HUES6 (cell line): ENCODE measurements around the gene TIAM2.

Experiments used
- H3K27ac ChIP-seq: 2 replicates; pipeline ENCODE4 v1.7.0; 2013; ENCODE audit warnings: low read depth, mild to moderate bottlenecking, low read length, inconsistent platforms
- H3K27me3 ChIP-seq: 2 replicates; pipeline ENCODE4 v1.6.1; 2013; ENCODE audit warnings: low read length; ENCODE audit not compliant: control insufficient read depth, insufficient read depth
- H3K36me3 ChIP-seq: 2 replicates; pipeline ENCODE4 v1.6.1; 2013; ENCODE audit warnings: low read length; ENCODE audit not compliant: control insufficient read depth, insufficient read depth
- H3K4me1 ChIP-seq: 2 replicates; pipeline ENCODE4 v1.6.1; 2013; ENCODE audit warnings: low read length; ENCODE audit not compliant: control insufficient read depth, insufficient read depth
- H3K4me3 ChIP-seq: 2 replicates; pipeline ENCODE4 v1.5.1; 2013; ENCODE audit warnings: low read depth, low read length
- H3K9ac ChIP-seq: one replicate; pipeline ENCODE4 v1.6.1; 2013; ENCODE audit warnings: mild to moderate bottlenecking, low read length
- H3K9me3 ChIP-seq: 2 replicates; pipeline ENCODE4 v1.6.1; 2013; ENCODE audit warnings: low read depth, low read length; ENCODE audit not compliant: control insufficient read depth, insufficient read depth

Gene TIAM2

GRCh38 chr6:155129744-155130143 is 134.6 kb downstream of the TIAM2 start:
- H3K27ac ChIP-seq, result no peak overlapping the region
- peaks cover 10% of the 10 kb centered on the region; the same call in 1 of the 2 replicates for H3K36me3 ChIP-seq
- no peaks in the 10 kb centered on the region for H3K27me3 ChIP-seq

GRCh38 chr6:155130161-155130853 is 135.2 kb downstream of the TIAM2 start:
- Histone ChIP-seq H3K9ac (no peak overlapping the region), H3K9me3 (no peaks in the 10 kb centered on the region), H3K27me3 (no peaks in the 10 kb centered on the region), H3K4me3 (no peak overlapping the region), H3K4me1 (peaks cover 4% of the 10 kb centered on the region), H3K27ac (no peak overlapping the region), H3K36me3 (peaks cover 10% of the 10 kb centered on the region; the same call in 1 of the 2 replicates)

More at GRCh38 chr6:155129744-155130143, 134.6 kb downstream of the TIAM2 start:
- H3K4me3 ChIP-seq, result no peak overlapping the region
- H3K4me1 ChIP-seq, result peaks cover 4% of the 10 kb centered on the region
- H3K9me3 ChIP-seq, result no peaks in the 10 kb centered on the region
- H3K9ac ChIP-seq, result no peak overlapping the region

DNA sequence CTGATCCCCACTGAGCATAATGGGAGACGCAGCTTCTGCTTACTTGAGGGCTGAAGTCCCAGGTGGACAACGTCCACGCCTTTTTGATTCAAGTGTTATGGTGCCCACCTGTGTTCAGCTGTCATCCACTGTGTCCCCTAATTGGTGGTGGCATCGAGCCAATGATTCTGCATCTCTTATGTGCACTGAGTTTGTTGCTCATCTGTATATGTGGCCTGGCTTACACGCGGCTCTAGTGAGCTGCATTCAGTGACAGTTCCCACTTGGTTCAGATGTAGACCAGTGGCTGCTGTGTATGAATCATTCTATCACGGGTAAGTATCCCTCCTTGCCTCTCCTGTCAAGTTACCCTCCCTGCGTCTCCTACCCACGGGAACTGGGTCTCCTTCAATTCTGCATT is 137.5 kb downstream of the TIAM2 start:
- Histone ChIP-seq H3K36me3 (peaks cover 10% of the 10 kb centered on the region; the same call in 1 of the 2 replicates), H3K4me3 (no peak overlapping the region), H3K27me3 (no peaks in the 10 kb centered on the region), H3K9me3 (no peaks in the 10 kb centered on the region), H3K9ac (no peak overlapping the region), H3K4me1 (no peaks in the 10 kb centered on the region), H3K27ac (no peak overlapping the region)

DNA sequence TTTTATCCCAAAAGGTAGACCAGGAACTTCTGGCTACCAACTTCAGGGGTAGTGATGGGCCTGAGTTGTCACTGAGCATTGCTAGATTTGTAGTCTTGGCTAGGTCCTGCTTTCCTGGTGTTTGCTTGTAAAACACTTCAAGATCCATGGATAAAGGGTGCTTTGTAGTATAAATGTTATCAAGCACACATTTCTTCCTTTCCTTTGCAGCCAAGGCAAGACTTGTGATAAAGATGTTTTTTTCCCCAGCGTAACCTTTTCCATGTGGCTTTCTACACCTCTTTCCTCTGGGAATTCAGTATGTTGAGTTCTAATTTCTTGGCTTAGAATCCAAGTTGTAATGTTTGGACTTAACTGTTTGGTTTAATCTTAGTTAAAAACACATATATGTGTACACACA is 145.9 kb downstream of the TIAM2 start:
- no peak overlapping the region for H3K4me3 ChIP-seq
- H3K27ac ChIP-seq, result no peak overlapping the region
- H3K9me3 ChIP-seq, result no peaks in the 10 kb centered on the region
- H3K9ac ChIP-seq, result no peak overlapping the region
- H3K27me3 ChIP-seq, result no peaks in the 10 kb centered on the region
- H3K36me3 ChIP-seq, result no peaks in the 10 kb centered on the region
- H3K4me1 ChIP-seq, result peaks cover 27% of the 10 kb centered on the region

GRCh38 chr6:155141512-155141911 is 146.4 kb downstream of the TIAM2 start:
- H3K27me3 ChIP-seq, result no peaks in the 10 kb centered on the region
- H3K9me3 ChIP-seq, result no peaks in the 10 kb centered on the region
- H3K36me3 ChIP-seq, result no peaks in the 10 kb centered on the region
- no peak overlapping the region for H3K9ac ChIP-seq
- no peak overlapping the region for H3K4me3 ChIP-seq
- peaks cover 27% of the 10 kb centered on the region for H3K4me1 ChIP-seq
- H3K27ac ChIP-seq, result no peak overlapping the region

DNA sequence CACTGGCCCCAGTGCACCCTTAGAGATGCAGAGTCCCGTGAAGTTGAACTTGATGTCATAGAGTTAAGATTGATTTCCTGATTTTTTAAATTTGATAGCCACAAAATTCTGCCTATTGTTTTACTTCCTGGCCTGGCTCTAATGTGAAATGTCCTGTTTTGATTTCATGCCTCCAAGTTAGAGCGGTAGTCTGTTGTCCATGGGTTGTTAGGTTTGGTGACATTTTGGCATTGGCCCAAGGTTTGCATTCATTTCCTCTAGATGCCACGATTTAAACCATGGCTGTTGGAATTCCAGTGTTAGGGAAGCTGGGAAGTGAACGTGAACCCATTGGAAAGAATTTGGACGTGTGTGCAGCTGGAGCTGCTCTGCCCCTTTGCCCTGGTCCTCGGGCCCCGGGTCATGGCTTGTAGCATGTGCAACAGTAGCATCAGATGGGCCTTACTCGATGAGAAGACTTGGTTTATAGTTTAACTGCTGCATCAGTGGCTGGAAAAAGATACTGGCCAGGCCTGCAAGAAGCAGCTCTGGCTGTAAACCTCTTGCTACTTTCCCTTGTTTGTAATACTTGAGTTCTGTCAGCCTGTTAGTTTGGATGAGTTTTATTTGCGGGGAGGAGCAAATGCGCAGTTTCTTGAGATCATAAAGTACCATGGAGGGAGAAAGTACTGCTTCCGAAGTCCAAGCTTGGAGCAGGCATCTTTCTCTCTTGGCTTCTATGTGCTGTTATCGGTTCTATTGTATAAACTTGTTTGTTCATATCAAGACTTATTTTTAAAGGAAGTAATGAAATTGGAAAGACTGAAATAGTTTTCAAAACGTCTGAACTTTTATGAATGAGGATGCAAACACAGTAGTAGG is 147.3 kb downstream of the TIAM2 start:
- H3K27ac ChIP-seq, result no peak overlapping the region
- no peak overlapping the region for H3K9ac ChIP-seq
- no peak overlapping the region for H3K4me3 ChIP-seq
- no peaks in the 10 kb centered on the region for H3K9me3 ChIP-seq
- no peaks in the 10 kb centered on the region for H3K27me3 ChIP-seq
- no peaks in the 10 kb centered on the region for H3K36me3 ChIP-seq
- H3K4me1 ChIP-seq, result peaks cover 27% of the 10 kb centered on the region

DNA sequence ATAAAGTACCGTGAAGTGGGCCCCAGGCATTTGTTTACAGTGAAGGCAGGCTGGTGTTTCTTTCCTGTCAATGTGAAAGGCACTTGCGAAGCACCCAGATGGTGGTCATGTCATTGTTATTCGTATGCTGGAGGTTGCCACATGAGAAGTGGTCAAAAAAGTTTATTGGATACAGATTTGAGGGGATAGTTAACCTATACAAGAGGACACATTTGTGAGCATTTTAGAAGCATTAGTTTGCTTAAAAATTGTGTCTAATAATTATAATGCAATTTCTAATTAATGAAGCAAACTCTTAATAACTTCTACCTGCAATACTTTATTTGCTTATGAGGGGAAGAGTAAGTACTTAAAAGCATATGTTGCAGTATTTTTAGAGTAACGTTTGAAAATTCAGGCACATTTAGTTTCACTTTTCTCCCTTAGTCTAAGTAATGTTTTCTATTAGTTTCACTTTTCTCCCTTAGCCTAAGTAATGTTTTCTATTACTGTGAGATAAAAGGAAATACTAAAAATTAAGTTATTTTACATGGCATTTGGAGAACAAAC is 148.0 kb downstream of the TIAM2 start:
- Histone ChIP-seq H3K4me3 (no peak overlapping the region), H3K27ac (peak overlapping the region; percentile 69), H3K9ac (no peak overlapping the region), H3K36me3 (no peaks in the 10 kb centered on the region), H3K4me1 (peaks cover 30% of the 10 kb centered on the region), H3K27me3 (no peaks in the 10 kb centered on the region), H3K9me3 (no peaks in the 10 kb centered on the region)

- H3K27me3 ChIP-seq, result no peaks in the 10 kb centered on the region
- H3K9ac ChIP-seq, result peak overlapping the region; percentile 44
- no peaks in the 10 kb centered on the region for H3K36me3 ChIP-seq
- H3K9me3 ChIP-seq, result no peaks in the 10 kb centered on the region
- H3K4me1 ChIP-seq, result peaks cover 36% of the 10 kb centered on the region
- no peak overlapping the region for H3K4me3 ChIP-seq
- peak overlapping the region; percentile 69 for H3K27ac ChIP-seq
Measured at GRCh38 chr6:155143578-155144106, 148.5 kb downstream of the TIAM2 start.

- Histone ChIP-seq H3K27me3 (no peaks in the 10 kb centered on the region), H3K27ac (no peak overlapping the region), H3K4me3 (no peak overlapping the region), H3K9ac (no peak overlapping the region), H3K4me1 (peaks cover 52% of the 10 kb centered on the region), H3K36me3 (no peaks in the 10 kb centered on the region), H3K9me3 (no peaks in the 10 kb centered on the region)
Measured at GRCh38 chr6:155146205-155146604, 151.1 kb downstream of the TIAM2 start.

GRCh38 chr6:155147958-155148663 is 153.0 kb downstream of the TIAM2 start:
- Histone ChIP-seq H3K27me3 (no peaks in the 10 kb centered on the region), H3K9ac (no peak overlapping the region), H3K9me3 (no peaks in the 10 kb centered on the region), H3K4me3 (no peak overlapping the region), H3K36me3 (no peaks in the 10 kb centered on the region), H3K4me1 (peaks cover 47% of the 10 kb centered on the region), H3K27ac (no peak overlapping the region)
